Pancreas (tissue), 10 donors: Measurements from ENCODE around the gene MAPK1IP1L. TPM values are rescaled to one million over a fixed set of nuclear protein-coding genes. Genes with fewer than 3 reads are reported as not detected.
"Not testable (repeated sequence)": the region's sequence is repeated elsewhere in the genome, so short reads cannot be mapped to it uniquely, and the experiment has no call there.

ENCODE experiments used
- ATAC-seq, 4 donors: fragments of 200-7000 bp; cut with Tn5 transposase; one replicate each; pipeline versions ENCODE4 v1.8.0 to v1.9.1; 2020; ENCODE audit warnings: mild to moderate bottlenecking in 4 of 4, moderate library complexity in 4 of 4
- DNase-seq, 6 donors: peaks; one replicate each; pipeline ENCODE4 v3.0.0-alpha.2; 2020
- FAIRE-seq: peaks from 2 replicates; lab custom pipeline; 2012; peaks lifted over from hg19 to GRCh38; lab: Jason Lieb, UNC
- H3K27ac ChIP-seq, 4 donors: fragments of 200-600 bp; sonication (generic); 1 replicate in 3 of 4; 2 replicates in 1 of 4; pipeline versions ENCODE4 v1.5.0 to v1.8.0; 2020
- H3K27me3 ChIP-seq, 4 donors: fragments of 200-600 bp; one replicate each; pipeline ENCODE4 v1.8.0; 2021
- H3K36me3 ChIP-seq, 3 donors: fragments of 200-600 bp; sonication (generic) in 1 of 3; one replicate each; pipeline versions ENCODE4 v1.5.0 to v1.8.0; 2020 to 2021
- H3K4me1 ChIP-seq, 3 donors: fragments of 200-600 bp; one replicate each; pipeline ENCODE4 v1.8.0; 2021
- H3K4me3 ChIP-seq, 4 donors: fragments of 200-600 bp; sonication (generic) in 2 of 4; one replicate each; pipeline versions ENCODE4 v1.5.0 to v1.8.0; 2020 to 2021
- H3K9me3 ChIP-seq, 4 donors: fragments of 200-600 bp; one replicate each; pipeline ENCODE4 v1.8.0; 2021
- WGBS, 2 donors: extraction: QIAGEN DNeasy Blood & Tissue Kit; methylation state at CpG; one replicate each; pipeline ENCODE4 v1.1.7; 2013; 5-methylcytosine and 5-hydroxymethylcytosine counted together
- intact Hi-C, 3 donors: fragments of 100-400 bp; cut with DNase I; formaldehyde crosslinking; loops; one replicate each; pipeline versions ENCODE4 v1.11.1 to v1.14.2; 2022
- polyA plus RNA-seq, 2 donors: library from polyadenylated mRNA; stranded (reverse); fragments of 200-250 nt; gene quantifications; one replicate each; pipeline ENCODE4 v1.2.3, GENCODE V29; 2013
- total RNA-seq, 6 donors: library from RNA; stranded (reverse); fragmentation: NEBNext Ultra II Directional in 4 of 6; extraction: Animal tissue kit (Norgen Biotek cat#: 25700) in 4 of 6; gene quantifications; one replicate each; pipeline versions ENCODE4 v1.2.1 to v1.2.4, GENCODE V29; 2021 to 2023
- TF ChIP-seq, protein P1 (sequence below), 4 donors: fragments of 200-600 bp; sonication (generic) in 3 of 4; IDR thresholded peaks; one replicate each; pipeline versions ENCODE4 v1.5.0 to v1.8.0; 2021; ENCODE audit warnings: antibody characterized with exemption in 4 of 4
- donor health status: healthy with polysubstance abuse.
- donor health status: DM: no; HTN: no; CAD: no; lungs with moderate emphysema.
- donor health status: DM: no; HTN: no; CAD: no.
- donor health status: control.
- donor health status: control.
- donor health status: Bipolar disorder and iron deficiency.
- donor health status: DM: yes; HTN: yes; CAD: no.
- donor health status: DM: no; HTN: no; CAD: no.
- donor health status: DM: no; HTN: no; CAD: no.
- donor health status: DM: yes; HTN: yes; CAD: no.

MAPK1IP1L gene
- total RNA-seq, result 10 to 100 TPM; 15.2 to 29.7 (median 23.1) TPM
- 10 to 100 TPM; 12.9 to 24.2 TPM for polyA plus RNA-seq

- 0 to 1% methylated on average over 43 to 98 of the region's 98 CpGs for WGBS, 2 donors
- Histone ChIP-seq H3K27me3 (no peaks in the 10 kb centered on the region), H3K9me3 (no peaks in the 10 kb centered on the region), H3K4me1 (peaks cover 0 to 23% (median 12%) of the 10 kb centered on the region in 3 donors), H3K36me3 (no peaks in the 10 kb centered on the region), H3K4me3 (peak within 1 kb of the TSS; percentile 65 to 98 (median 84)), H3K27ac (peak within 1 kb of the TSS; percentile 97 to 100 (median 99))
- TF ChIP-seq, protein P1, sequence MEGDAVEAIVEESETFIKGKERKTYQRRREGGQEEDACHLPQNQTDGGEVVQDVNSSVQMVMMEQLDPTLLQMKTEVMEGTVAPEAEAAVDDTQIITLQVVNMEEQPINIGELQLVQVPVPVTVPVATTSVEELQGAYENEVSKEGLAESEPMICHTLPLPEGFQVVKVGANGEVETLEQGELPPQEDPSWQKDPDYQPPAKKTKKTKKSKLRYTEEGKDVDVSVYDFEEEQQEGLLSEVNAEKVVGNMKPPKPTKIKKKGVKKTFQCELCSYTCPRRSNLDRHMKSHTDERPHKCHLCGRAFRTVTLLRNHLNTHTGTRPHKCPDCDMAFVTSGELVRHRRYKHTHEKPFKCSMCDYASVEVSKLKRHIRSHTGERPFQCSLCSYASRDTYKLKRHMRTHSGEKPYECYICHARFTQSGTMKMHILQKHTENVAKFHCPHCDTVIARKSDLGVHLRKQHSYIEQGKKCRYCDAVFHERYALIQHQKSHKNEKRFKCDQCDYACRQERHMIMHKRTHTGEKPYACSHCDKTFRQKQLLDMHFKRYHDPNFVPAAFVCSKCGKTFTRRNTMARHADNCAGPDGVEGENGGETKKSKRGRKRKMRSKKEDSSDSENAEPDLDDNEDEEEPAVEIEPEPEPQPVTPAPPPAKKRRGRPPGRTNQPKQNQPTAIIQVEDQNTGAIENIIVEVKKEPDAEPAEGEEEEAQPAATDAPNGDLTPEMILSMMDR (IDR thresholded peaks at IDR 0.05), result peak; percentile 100
- FAIRE-seq (no peak), ATAC-seq (peak; percentile 96 to 100 (median 98)), DNase-seq (peak; percentile 86 to 99 (median 95))
- intact Hi-C loops, result no loop called here
Measured at GRCh38 chr14:55051423-55052268, at the start of gene MAPK1IP1L. TSS of gene MAPK1IP1L (plus strand) at chr14:55051647. CDS start at chr14:55061684, 10,037 bp downstream.

DNA sequence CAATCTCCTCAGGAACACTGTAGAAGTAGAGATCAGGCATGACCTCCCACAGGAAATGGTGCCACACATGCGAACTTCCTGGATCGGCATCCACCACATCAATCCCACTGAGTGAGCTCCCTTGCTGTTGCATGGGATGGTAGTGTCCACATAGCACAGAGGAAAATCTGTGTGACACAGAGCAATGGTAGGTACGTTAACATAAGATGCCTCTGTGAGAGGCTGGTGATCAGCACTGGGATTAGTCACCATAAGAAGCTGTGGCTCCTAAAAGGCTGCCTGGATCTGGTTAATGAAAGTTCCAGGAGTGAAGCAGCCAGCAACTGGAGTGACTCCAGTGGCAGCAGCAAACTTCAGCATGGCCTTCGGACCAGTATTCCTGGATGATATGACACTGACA is 46.4 kb upstream of the MAPK1IP1L start:
- WGBS, 2 donors, result 83 to 85% methylated on average over 4 of the region's 4 CpGs
- TF ChIP-seq, protein P1 (IDR thresholded peaks at IDR 0.05), result no peak
- H3K9me3 ChIP-seq, result no peaks in the 10 kb centered on the region
- no peaks in the 10 kb centered on the region for H3K4me1 ChIP-seq
- H3K4me3 ChIP-seq, result no peak overlapping the region
- H3K27me3 ChIP-seq, result no peaks in the 10 kb centered on the region
- H3K27ac ChIP-seq, result no peak overlapping the region
- FAIRE-seq (no peak), DNase-seq (no peak), ATAC-seq (no peak)
- intact Hi-C loops, result no loop called here
- H3K36me3 ChIP-seq, result no peaks in the 10 kb centered on the region

- no peak for FAIRE-seq
Measured at GRCh38 chr14:55015006-55015405, 36.4 kb upstream of the MAPK1IP1L start.

DNA sequence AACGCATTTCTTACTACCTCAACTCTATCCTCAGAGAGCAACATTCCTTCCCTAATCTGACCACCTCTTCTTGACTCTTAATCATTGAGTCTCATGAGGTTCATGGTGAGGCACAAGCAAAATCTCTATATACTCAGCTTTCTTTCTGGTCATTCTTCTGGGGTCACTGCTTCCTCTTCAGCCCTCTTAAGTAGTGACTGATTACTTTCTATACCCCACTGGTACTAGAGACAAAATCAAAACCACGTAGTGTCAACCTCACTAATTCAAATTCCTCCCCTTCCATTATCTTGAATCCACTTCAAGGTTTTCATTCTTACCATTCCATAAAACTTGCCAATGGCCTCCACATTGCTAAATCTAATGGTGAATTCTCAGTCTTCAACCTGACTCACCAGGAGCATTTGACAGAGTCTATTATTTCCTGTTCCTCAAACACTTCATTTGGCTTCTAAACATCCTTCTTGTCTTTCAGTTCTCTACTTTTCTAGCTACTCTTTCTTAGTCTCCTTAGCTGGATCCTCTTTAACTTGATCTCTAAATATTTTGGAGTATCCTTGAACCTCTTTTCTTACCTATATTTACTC is 31.4 kb upstream of the MAPK1IP1L start:
- ATAC-seq (no peak), FAIRE-seq (no peak), DNase-seq (no peak)
- intact Hi-C loops, result no loop called here
- H3K27me3 ChIP-seq, result no peaks in the 10 kb centered on the region
- H3K27ac ChIP-seq, result no peak overlapping the region
- TF ChIP-seq, protein P1 (IDR thresholded peaks at IDR 0.05), result no peak
- no peak overlapping the region for H3K4me3 ChIP-seq
- H3K36me3 ChIP-seq, result no peaks in the 10 kb centered on the region
- 90 to 96% methylated on average over 2 of the region's 2 CpGs for WGBS, 2 donors
- no peaks in the 10 kb centered on the region for H3K9me3 ChIP-seq
- H3K4me1 ChIP-seq, result no peaks in the 10 kb centered on the region

More at GRCh38 chr14:55015006-55015405, 36.4 kb upstream of the MAPK1IP1L start:
- Histone ChIP-seq H3K4me1 (no peaks in the 10 kb centered on the region), H3K4me3 (no peak overlapping the region), H3K27me3 (no peaks in the 10 kb centered on the region), H3K9me3 (no peaks in the 10 kb centered on the region), H3K27ac (no peak overlapping the region), H3K36me3 (no peaks in the 10 kb centered on the region)
- no peak for ATAC-seq
- TF ChIP-seq, protein P1 (IDR thresholded peaks at IDR 0.05), result no peak
- intact Hi-C loops, result no loop called here
- DNase-seq, result no peak
- WGBS, 2 donors, result 86 to 93% methylated on average over 2 of the region's 2 CpGs

DNA sequence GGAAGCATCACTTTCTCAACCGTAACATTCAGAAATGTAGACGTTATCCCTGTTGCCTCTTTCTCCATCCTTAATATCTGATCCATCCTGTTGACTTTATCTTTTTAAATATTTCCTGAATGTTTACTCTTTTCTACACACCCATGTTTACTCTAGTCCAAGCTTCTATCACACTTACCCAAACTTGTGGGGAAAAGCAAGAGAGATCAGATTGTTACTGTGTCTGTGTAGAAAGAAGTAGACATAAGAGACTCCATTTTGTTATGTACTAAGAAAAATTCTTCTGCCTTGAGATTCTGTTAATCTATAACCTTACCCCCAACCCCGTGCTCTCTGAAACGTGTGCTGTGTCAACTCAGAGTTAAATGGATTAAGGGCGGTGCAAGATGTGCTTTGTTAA is 27.1 kb upstream of the MAPK1IP1L start:
- H3K9me3 ChIP-seq, ATAC-seq, H3K4me3 ChIP-seq, intact Hi-C loops, H3K27ac ChIP-seq, FAIRE-seq, DNase-seq, H3K27me3 ChIP-seq, H3K36me3 ChIP-seq: not testable (repeated sequence)
- peaks cover 0 to 12% (median 10%) of the 10 kb centered on the region in 3 donors for H3K4me1 ChIP-seq
- 69 to 79% methylated on average over 2 of the region's 5 CpGs for WGBS, 2 donors
